Measurements from ENCODE around the gene SLC17A8.

Gene SLC17A8

GRCh38 chr12:100468126-100468525, 111.3 kb downstream of the SLC17A8 start:
- in situ Hi-C loops (cut with MboI; ENCODE audit: low sequenced_read_pairs), result no loop called here

All from HL-60/S4 treated with phorbol 12-myristate 13-acetate at 8.2 ng/mL for 4 days and 3 days (cell line).